Erythroblast (primary cell): ENCODE measurements around the gene AZGP1.

Source experiments
- GATA1 ChIP-seq: IDR thresholded peaks from 2 replicates; pipeline ENCODE4 v1.6.1; 2011; ENCODE audit warnings: low read depth, mild to moderate bottlenecking, control low read depth, low read length, moderate library complexity
- POLR2A ChIP-seq: IDR thresholded peaks from 2 replicates; pipeline ENCODE4 v1.6.1; 2011; ENCODE audit warnings: mild to moderate bottlenecking, low read length

DNA sequence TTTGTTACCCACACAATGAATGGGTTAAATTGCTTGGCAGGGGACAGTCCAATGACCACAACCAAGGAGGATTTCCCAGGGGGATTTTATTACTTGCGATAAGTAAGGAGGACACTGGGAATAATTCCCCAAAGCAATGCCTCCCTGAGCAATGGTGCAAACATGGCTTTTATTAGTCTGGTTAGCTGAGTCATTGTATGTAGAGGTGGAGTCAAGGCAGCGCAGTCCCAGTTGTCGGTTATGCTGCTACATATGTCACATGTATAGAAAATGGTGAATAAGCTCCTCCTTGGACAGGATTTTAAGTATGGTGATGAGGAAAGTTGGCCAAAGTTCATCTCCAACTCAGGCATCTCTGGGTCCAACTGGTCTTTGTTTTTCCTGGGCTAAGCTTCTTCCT, 52.6 kb downstream of the AZGP1 start:
- TF ChIP-seq POLR2A = no peak
- TF ChIP-seq GATA1 = no peak
